GM10847 (cell line): ENCODE measurements around the gene SMIM1.

Source experiments
- POLR2A ChIP-seq: IDR thresholded peaks from 2 replicates; pipeline ENCODE4 v1.6.1; 2011; ENCODE audit not compliant: insufficient read length; ENCODE audit errors: extremely low read depth

Gene SMIM1

GRCh38 chr1:3816331-3817137, 44.0 kb downstream of the SMIM1 start:
- no peak for TF ChIP-seq POLR2A

DNA sequence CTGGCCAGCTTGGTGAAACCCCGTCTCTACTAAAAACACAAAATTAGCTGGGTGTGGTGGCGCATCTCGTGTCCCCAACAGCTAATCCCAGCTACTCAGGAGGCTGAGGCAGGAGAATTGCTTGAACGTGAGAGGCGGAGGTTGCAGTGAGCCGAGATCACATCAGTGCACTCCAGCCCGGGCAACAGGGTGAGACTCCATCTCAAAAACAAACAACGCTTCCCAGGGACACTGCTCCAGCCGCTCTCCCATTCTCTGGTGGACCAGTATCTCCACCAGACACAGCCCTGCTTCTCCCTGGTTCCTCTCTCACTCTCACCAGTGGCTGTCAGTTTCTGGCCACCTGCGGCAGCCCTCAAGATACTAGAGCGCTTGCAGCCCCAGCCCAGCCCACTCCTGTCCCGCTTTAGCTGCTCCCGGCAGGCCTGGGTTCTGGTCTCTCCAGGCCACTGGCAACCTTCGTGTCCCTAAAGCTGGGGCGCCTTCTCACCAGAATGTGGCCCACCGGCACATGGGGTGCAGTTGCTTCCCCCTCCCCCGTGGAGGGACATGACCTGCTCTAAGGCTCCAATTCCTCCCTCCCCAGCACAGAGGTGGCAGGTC, 44.7 kb downstream of the SMIM1 start:
- TF ChIP-seq POLR2A = no peak

- TF ChIP-seq POLR2A = no peak
These were observed 45.5 kb downstream of the SMIM1 start for GRCh38 chr1:3817821-3818597.

- no peak for TF ChIP-seq POLR2A
These were observed 47.2 kb downstream of the SMIM1 start for GRCh38 chr1:3819771-3820200.

DNA sequence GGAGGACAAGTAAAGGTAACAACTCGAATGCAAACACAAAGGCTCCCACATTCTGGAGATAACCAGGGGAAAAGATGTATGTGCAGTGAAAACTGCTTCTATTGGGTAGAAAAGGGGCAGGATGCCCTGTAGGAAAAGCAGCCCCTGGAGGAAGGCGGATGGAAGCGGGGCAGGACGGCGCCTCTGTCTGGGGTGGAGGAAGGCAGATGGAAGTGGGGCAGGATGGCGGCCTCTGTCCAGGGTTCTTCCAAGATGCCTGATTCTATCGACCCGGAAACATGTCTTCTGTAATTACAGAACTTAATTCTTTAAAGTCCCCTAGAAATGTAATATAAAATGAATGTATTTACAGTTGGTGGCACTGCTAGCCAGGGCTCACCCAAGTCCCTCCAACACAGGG, 47.8 kb downstream of the SMIM1 start:
- no peak for TF ChIP-seq POLR2A

GRCh38 chr1:3821004-3821403, 48.5 kb downstream of the SMIM1 start:
- TF ChIP-seq POLR2A = no peak

DNA sequence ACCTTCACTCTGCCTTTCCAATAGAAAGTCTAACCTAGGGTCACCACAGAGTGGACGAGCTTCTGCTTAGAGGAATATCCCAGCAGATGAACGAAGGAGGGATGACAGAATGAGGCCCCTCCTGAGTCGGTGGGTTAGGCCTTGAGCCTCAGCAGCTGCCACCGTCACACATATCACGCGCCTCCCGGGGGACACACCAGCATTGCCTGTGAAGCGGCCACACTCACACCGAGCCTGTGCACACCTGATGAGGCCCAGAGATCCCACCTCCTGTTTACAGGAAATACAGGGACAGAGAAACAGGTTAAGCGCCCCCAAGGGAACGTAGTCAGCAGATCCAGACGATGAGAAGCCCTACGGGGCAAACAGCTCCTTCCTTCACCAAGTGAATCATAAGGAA, 48.9 kb downstream of the SMIM1 start:
- no peak for TF ChIP-seq POLR2A

DNA sequence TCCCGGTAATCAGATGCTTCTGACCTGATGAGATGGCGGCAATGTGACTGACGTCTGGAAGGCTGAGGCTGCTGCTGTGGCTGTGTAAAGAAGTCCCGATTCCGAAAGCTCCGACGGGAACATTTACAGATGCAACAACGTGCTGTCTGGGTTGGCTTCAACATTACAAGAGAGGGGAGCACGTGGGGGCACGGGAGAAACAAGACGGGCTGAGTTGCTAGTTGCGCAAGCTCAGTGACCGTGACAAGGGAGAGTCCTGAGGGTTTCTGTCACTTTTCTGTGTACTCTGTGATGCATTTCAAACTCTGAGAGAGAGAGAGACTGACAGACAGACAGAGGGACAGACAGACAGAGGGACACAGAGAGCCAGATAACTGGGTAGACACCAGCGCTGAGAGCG, 49.4 kb downstream of the SMIM1 start:
- TF ChIP-seq POLR2A = no peak

DNA sequence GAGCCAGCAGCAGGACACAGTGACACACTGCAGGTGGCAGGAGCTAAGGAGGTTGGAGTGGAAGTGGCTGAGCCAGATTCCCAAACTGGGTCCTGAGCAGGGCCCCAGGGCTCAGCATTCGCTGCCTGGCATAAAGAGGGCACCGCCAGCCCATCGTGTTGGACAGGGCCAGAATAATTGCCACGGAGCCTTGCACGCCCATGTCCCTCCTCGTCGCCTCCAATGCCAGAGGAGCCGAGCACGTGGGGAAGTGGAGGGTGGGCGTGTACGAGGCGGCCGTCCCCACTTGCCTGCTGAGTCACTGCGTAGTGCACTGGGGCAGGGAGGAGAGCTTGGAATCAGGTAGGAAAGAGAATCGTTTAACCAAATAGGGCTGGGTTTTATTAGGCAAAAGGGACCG, 49.9 kb downstream of the SMIM1 start:
- no peak for TF ChIP-seq POLR2A

DNA sequence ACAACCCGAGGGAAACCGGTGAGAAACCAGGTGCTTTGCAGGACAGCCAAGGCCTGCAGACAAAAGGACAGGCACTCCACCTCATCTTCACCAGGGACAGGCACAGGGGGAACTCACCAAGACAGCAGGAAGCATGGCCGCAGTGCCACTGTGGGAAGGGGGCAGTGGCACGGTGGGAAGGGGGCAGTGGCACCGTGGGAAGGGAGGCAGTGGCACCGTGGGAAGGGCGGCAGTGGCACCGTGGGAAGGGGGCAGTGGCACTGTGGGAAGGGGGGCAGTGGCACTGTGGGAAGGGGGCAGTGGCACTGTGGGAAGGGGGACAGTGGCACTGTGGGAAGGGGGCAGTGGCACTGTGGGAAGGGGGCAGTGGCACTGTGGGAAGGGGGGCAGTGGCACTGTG, 52.1 kb downstream of the SMIM1 start:
- TF ChIP-seq POLR2A = no peak

DNA sequence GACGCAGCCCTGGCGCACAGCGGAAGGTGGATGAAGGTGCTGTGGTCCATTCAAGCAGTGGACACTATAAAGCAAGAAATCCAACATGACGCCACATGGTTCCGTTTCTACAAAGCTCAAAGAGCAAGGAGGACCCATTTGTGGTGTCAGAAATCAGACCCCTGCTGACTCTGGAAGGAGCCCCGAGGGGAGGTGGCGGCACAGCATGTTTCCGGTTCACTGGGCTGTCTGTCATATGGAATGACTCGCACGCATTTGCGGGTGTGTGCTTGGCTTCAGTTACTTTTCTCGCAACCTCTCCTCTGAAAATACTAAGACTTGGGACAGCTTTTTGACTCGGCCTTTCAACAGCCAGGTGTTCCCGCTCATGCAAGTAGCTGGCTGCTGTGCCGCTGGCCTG, 52.8 kb downstream of the SMIM1 start:
- TF ChIP-seq POLR2A = no peak
